ENCODE results near the gene NEK10. TPM values are rescaled to one million over a fixed set of nuclear protein-coding genes. Genes with fewer than 3 reads are reported as not detected.

Gene NEK10
- total and polyA plus RNA-seq, 2 of the 4 experiments (the other 2 are of a cell fraction): 2.2 to 6.6 TPM

- no peaks in the 10 kb centered on the region for H3K27me3 ChIP-seq (ENCODE audit: control insufficient read depth, insufficient read depth, low read length)
- no peak for TF ChIP-seq RAD21 (IDR thresholded peaks at IDR 0.05; ENCODE audit: low read length)
- TF ChIP-seq SMC3 (IDR thresholded peaks at IDR 0.05; ENCODE audit: low read depth, low read length): no peak
- no peak for TF ChIP-seq POLR2A (IDR thresholded peaks at IDR 0.05; ENCODE audit: low read depth, low read length)
- TF ChIP-seq ELK1 (IDR thresholded peaks at IDR 0.05; ENCODE audit: borderline replicate concordance, low read depth, low read length): no peak
- no peak for TF ChIP-seq CHD1 (IDR thresholded peaks at IDR 0.05; ENCODE audit: low read depth, low read length)
- TF ChIP-seq RCOR1 (IDR thresholded peaks at IDR 0.05; ENCODE audit: insufficient replicate concordance, low read length): no peak
- no peak for TF ChIP-seq BHLHE40 (IDR thresholded peaks at IDR 0.05; ENCODE audit: low read depth, low read length)
- TF ChIP-seq USF2 (IDR thresholded peaks at IDR 0.05; ENCODE audit: low read depth, low read length): no peak
- no peak for TF ChIP-seq MAFK (IDR thresholded peaks at IDR 0.05; ENCODE audit: low read depth, low read length)
- no peak for TF ChIP-seq MAZ (IDR thresholded peaks at IDR 0.05; ENCODE audit: borderline replicate concordance, low read depth, low read length)
- no peak for TF ChIP-seq NFE2L2 (IDR thresholded peaks at IDR 0.05; ENCODE audit: low read depth, low read length)
- TF ChIP-seq FOS (IDR thresholded peaks at IDR 0.05; ENCODE audit: low read depth, low read length): no peak
- no peak for TF ChIP-seq CEBPB (IDR thresholded peaks at IDR 0.05; ENCODE audit: low read depth, low read length)
- peak overlapping the region; percentile 22; the same call in 1 of the 2 replicates for H3K9ac ChIP-seq (ENCODE audit: low read depth, low read length)
- BruUV-seq (replicated peaks): no TSS peak
- no peaks in the 10 kb centered on the region for H3K36me3 ChIP-seq (ENCODE audit: control insufficient read depth, insufficient read depth, low read length)
- peaks cover 3% of the 10 kb centered on the region; the same call in 1 of the 2 replicates for H3K4me1 ChIP-seq (ENCODE audit: control insufficient read depth, insufficient read depth, low read length)
- DNase-seq (no peak), ATAC-seq (ENCODE audit: low read depth) (no peak)
- WGBS, 2 experiments (ENCODE audit: extremely low coverage in 2 of 2, insufficient read length in 1 of 2): no CpG with 5 or more reads among the region's 2 CpGs
- H2BK5ac ChIP-seq (ENCODE audit: low read depth, low read length, poor library complexity, severe bottlenecking): peak overlapping the region; percentile 74
- H3K27ac ChIP-seq (ENCODE audit: insufficient read depth, low read length): peak overlapping the region; percentile 17; the same call in 1 of the 2 replicates
- ChIA-PET POLR2A (ENCODE audit: unreplicated experiment) (interaction anchor here (0.6 kb wide), 1 partner anchor 397 kb away, joined by 3 read pairs; no protein-coding TSS in a partner anchor), CTCF (interaction anchor here (1.3 to 1.6 kb wide), 3 partner anchors 19 to 402 kb away, joined by 3 to 4 read pairs (median 3); no protein-coding TSS in a partner anchor)
- no peaks in the 10 kb centered on the region for H3K9me3 ChIP-seq (ENCODE audit: control insufficient read depth, insufficient read depth, low read length)
- dilution Hi-C loops (cut with HindIII; ENCODE audit: low sequenced_read_pairs, unreplicated experiment) (no loop called here), in situ Hi-C loops (cut with MboI; ENCODE audit: low sequenced_read_pairs) (loop anchor here (10.0 kb wide), 1 partner anchor 374 kb away; no protein-coding TSS in a partner anchor), intact Hi-C loops (cut with micrococcal nuclease) (loop anchor here (5.0 kb wide), 1 partner anchor 47 kb away; no protein-coding TSS in a partner anchor)
- no peaks in the 10 kb centered on the region for H3K9me1 ChIP-seq (ENCODE audit: insufficient read depth, low read length)
- peak overlapping the region; percentile 41 for H2BK20ac ChIP-seq (ENCODE audit: low read depth, low read length)
- no peak overlapping the region for H3K23ac ChIP-seq (ENCODE audit: low read depth, low read length)
- peak overlapping the region in 1 of 2 experiments; percentile 59; a peak in 3 of 4 replicates for H4K8ac ChIP-seq (ENCODE audit: low read depth in 2 of 2, low read length in 2 of 2)
- peak overlapping the region; percentile 80 for H2BK120ac ChIP-seq (ENCODE audit: low read depth, low read length)
- peak overlapping the region; percentile 23 for H3K14ac ChIP-seq (replicated peaks; ENCODE audit: low read depth, low read length)
- H3K4me2 ChIP-seq (ENCODE audit: low read depth, low read length): no peak overlapping the region
- H3K79me1 ChIP-seq (ENCODE audit: low read depth in 1 of 2, low read length in 2 of 2): no peaks in the 10 kb centered on the region
- peak overlapping the region; percentile 23; the same call in 1 of the 2 replicates for H4K5ac ChIP-seq (ENCODE audit: low read depth, low read length)
- H3K4ac ChIP-seq (ENCODE audit: low read depth, low read length): peak overlapping the region; percentile 17
- H3K4me3 ChIP-seq (ENCODE audit: insufficient read depth, low read depth, low read length): no peak overlapping the region
- peak overlapping the region; percentile 85; the same call in 1 of the 2 replicates for H3K56ac ChIP-seq (ENCODE audit: extremely low read depth, insufficient read depth, low read length)
- peak overlapping the region; percentile 21; the same call in 1 of the 3 replicates for H2BK15ac ChIP-seq (ENCODE audit: low read depth, low read length)
- no peaks in the 10 kb centered on the region; the same call in 1 of the 2 replicates for H4K20me1 ChIP-seq (ENCODE audit: insufficient read depth, low read length)
- H3K18ac ChIP-seq (ENCODE audit: low read depth, low read length): peak overlapping the region; percentile 34; the same call in 1 of the 2 replicates
- H2AK9ac ChIP-seq (replicated peaks; ENCODE audit: low read depth, low read length, poor library complexity): no peak overlapping the region
- no peak overlapping the region for H2AFZ ChIP-seq (replicated peaks; ENCODE audit: low read length, poor library complexity)
- no peak overlapping the region for H2AK5ac ChIP-seq (ENCODE audit: low read depth, low read length)
- peak overlapping the region; percentile 61; the same call in 1 of the 2 replicates for H4K91ac ChIP-seq (ENCODE audit: insufficient read depth, low read depth, low read length)
Measured at GRCh38 chr3:27310688-27311087, 58.5 kb downstream of the NEK10 start.
